Chondrocyte (in vitro differentiated cells): ENCODE results near the gene LTK. TPM values are rescaled to one million over a fixed set of nuclear protein-coding genes. Genes with fewer than 3 reads are reported as not detected.

Source experiments
- DNase-seq: peaks from one replicate; pipeline ENCODE4 v3.0.0; 2021; ENCODE audit warnings: mixed read lengths, low spot score
- H3K27ac Mint-ChIP-seq: one replicate; pipeline ENCODE4 v1.8.0; 2021; ENCODE audit warnings: mild to moderate bottlenecking, moderate library complexity, mixed read lengths; ENCODE audit not compliant: unreplicated experiment
- H3K27me3 Mint-ChIP-seq: 2 replicates; pipeline ENCODE4 v1.8.0; 2021; ENCODE audit warnings: low read depth, mixed read lengths
- H3K36me3 Mint-ChIP-seq: 2 replicates; pipeline ENCODE4 v1.8.0; 2021; ENCODE audit warnings: low read depth, mixed read lengths
- H3K4me1 Mint-ChIP-seq: 2 replicates; pipeline ENCODE4 v1.8.0; 2021; ENCODE audit warnings: low read depth, mild to moderate bottlenecking, mixed read lengths
- H3K4me3 Mint-ChIP-seq: one replicate; pipeline ENCODE4 v1.8.0; 2021; ENCODE audit warnings: mild to moderate bottlenecking, moderate library complexity, mixed read lengths; ENCODE audit not compliant: unreplicated experiment
- H3K9me3 Mint-ChIP-seq: 2 replicates; pipeline ENCODE4 v1.8.0; 2021; ENCODE audit warnings: low read depth, mixed read lengths
- CTCF ChIP-seq: fragments of 200-600 bp; sonication (generic); IDR thresholded peaks from 2 replicates; pipeline ENCODE4 v1.5.0; 2021; ENCODE audit warnings: antibody characterized with exemption, mild to moderate bottlenecking, moderate library complexity
- total RNA-seq: library from RNA; stranded (reverse); gene quantifications from 3 replicates; pipeline ENCODE4 v1.2.1, GENCODE V29; 2021

Gene LTK
- total RNA-seq, 1 donor from 2014 or later, result 1.0 TPM

GRCh38 chr15:41554915-41555314, 41.3 kb upstream of the LTK start:
- H3K27ac Mint-ChIP-seq, result no peak overlapping the region
- no peak for TF ChIP-seq CTCF
- H3K4me1 Mint-ChIP-seq, result peaks cover 14% of the 10 kb centered on the region
- no peak overlapping the region for H3K4me3 Mint-ChIP-seq
- peaks cover 9% of the 10 kb centered on the region for H3K27me3 Mint-ChIP-seq
- no peaks in the 10 kb centered on the region for H3K36me3 Mint-ChIP-seq
- DNase-seq, result no peak
- H3K9me3 Mint-ChIP-seq, result no peaks in the 10 kb centered on the region

- no peak for TF ChIP-seq CTCF
- Mint-ChIP-seq H3K27me3 (peaks cover 9% of the 10 kb centered on the region), H3K36me3 (no peaks in the 10 kb centered on the region), H3K4me3 (no peak overlapping the region), H3K4me1 (peaks cover 10% of the 10 kb centered on the region), H3K9me3 (no peaks in the 10 kb centered on the region), H3K27ac (no peak overlapping the region)
- DNase-seq, result no peak
These were observed 40.7 kb upstream of the LTK start for GRCh38 chr15:41554343-41554742.

- Mint-ChIP-seq H3K4me3 (no peak overlapping the region), H3K4me1 (peaks cover 10% of the 10 kb centered on the region), H3K27ac (no peak overlapping the region), H3K9me3 (no peaks in the 10 kb centered on the region), H3K36me3 (no peaks in the 10 kb centered on the region), H3K27me3 (peaks cover 9% of the 10 kb centered on the region)
- no peak for TF ChIP-seq CTCF
- no peak for DNase-seq
These were observed 40.1 kb upstream of the LTK start for GRCh38 chr15:41553731-41554130.

- H3K27ac Mint-ChIP-seq, result no peak overlapping the region
- H3K27me3 Mint-ChIP-seq, result peaks cover 6% of the 10 kb centered on the region
- no peak overlapping the region for H3K4me3 Mint-ChIP-seq
- no peaks in the 10 kb centered on the region for H3K36me3 Mint-ChIP-seq
- DNase-seq, result no peak
- H3K9me3 Mint-ChIP-seq, result no peaks in the 10 kb centered on the region
- no peak for TF ChIP-seq CTCF
- no peaks in the 10 kb centered on the region for H3K4me1 Mint-ChIP-seq
These were observed 36.6 kb upstream of the LTK start for GRCh38 chr15:41550066-41550775.

- H3K36me3 Mint-ChIP-seq, result no peaks in the 10 kb centered on the region
- no peaks in the 10 kb centered on the region for H3K9me3 Mint-ChIP-seq
- H3K27me3 Mint-ChIP-seq, result no peaks in the 10 kb centered on the region
- TF ChIP-seq CTCF, result no peak
- H3K4me3 Mint-ChIP-seq, result no peak overlapping the region
- DNase-seq, result no peak
- peak overlapping the region; percentile 49 for H3K27ac Mint-ChIP-seq
- H3K4me1 Mint-ChIP-seq, result peaks cover 10% of the 10 kb centered on the region
These were observed 33.5 kb upstream of the LTK start for GRCh38 chr15:41546851-41547786.
